Fibroblast of the conjunctiva (primary cell): ENCODE data around the gene HES6.

ENCODE experiments used
- DNase-seq: peaks from one replicate; pipeline ENCODE4 v3.0.0-alpha.2; 2010; ENCODE audit warnings: low read depth

HES6 gene

DNA sequence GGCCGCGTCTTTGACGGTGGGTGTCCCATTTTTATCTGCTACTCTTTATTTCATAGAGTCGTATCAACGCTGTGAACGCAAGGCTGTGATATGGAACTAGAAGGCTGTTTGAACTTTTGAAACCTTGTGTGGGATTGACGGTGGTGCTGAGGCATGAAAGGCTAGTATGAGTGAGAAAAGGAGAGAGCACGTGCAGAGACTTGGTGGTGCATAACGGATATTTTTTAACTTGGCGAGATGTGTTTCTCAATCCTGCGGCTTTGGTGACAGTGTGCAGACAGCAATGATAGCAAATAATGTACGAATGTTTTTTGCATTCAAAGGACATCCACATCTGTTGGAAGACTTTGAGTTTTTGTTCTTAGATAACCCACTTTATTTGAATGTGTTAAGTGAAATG is 6.2 kb downstream of the HES6 start:
- DNase-seq = no peak

DNA sequence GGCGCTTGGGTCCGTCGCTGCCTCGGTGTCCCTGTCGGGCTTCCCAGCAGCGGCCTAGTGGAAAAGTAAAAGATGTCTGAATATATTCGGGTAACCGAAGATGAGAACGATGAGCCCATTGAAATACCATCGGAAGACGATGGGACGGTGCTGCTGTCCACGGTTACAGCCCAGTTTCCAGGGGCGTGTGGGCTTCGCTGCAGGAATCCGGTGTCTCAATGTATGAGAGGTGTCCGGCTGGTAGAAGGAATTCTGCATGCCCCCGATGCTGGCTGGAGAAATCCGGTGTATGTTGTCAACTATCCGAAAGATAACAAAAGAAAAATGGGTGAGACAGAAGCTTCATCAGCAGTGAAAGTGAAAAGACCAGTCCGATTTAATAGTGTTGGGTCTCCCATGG is 8.0 kb downstream of the HES6 start:
- no peak for DNase-seq

DNA sequence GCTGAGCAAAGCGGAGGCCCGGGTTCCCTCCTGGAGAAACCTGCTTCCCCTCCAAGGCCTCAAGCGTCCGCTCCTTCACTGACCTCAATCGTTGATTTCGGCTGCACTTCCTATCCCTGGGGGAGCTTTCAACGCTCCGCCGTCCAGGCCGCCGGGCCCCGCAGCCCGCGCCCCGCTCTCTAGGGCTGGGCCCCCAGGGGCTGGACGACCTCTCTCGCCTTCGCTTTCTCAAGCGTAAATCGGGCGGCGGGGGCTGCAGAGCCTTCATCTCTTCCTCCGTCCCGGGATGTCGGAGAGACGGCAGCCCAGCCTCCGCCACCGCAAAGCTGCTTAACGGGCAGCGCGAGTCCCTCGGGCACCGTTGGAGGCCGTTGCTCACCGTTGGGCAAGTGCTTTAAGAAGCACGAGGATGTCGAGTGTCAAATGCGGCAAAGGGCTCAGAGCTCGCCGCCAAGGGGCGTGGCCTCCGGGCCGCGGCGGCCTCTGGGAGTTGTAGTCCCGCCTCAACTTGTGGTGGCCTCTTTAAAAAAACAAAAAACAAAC is 8.5 kb downstream of the HES6 start:
- DNase-seq = peak; percentile 27

DNA sequence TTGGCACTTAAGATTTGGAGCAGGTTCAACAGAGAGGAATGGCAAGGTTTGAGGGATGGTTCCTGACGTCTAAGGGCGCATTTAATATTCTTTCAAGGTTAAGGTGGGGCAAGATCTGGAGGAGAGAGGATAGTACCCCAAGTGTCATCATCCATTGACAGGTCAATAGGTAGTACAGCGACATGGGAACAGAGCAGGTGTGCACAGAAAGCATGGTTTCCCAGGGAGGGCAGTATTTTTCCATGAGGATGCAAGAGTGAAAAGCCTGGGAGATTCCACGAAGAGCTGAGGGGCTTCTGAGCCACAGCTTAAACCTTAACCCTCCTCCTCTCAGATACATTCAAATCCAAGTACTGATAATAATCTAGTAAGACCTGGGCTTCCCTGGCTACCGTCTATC is 9.1 kb downstream of the HES6 start:
- no peak for DNase-seq

DNA sequence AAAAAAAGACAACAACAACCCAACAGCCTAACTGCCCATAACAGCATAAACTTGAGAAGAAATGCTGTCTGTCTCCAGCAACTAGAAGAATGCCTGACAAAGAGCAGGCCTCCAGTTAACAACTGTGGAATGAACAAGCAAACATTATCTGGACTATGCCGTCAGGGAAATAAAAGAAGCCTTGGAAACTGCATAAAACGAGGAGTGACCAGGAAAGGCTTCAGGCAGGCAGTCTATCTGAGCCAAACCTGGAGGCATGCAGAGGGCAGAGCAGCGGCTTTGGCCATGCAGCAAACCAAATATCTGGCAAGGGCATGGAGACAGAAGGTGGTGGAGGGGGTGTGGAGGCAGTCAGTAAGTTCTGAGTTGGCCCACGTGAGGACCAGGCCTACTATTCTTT is 11.1 kb downstream of the HES6 start:
- no peak for DNase-seq

DNA sequence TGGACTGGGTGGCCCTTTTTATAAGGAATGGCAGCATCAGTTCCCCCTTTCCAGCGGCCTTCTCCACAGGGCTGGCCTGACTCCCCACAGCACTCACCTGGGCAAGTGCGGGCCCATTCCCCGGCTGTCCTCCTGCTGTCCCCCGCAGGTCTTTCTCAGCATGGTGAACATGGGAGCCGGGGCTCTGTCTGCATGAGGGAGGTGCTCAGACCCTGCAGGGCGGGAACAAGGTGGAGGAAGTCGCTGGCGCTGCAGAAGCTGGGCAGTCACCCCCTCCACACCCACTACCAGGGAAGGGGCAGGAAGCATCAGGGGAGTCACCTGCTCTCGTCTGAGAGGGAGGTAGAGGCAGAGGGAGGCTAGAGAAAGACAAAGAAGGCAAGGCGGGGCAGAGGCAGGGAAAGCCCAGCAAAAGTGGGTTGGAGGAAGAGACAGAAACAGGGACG is 12.2 kb downstream of the HES6 start:
- no peak for DNase-seq

DNA sequence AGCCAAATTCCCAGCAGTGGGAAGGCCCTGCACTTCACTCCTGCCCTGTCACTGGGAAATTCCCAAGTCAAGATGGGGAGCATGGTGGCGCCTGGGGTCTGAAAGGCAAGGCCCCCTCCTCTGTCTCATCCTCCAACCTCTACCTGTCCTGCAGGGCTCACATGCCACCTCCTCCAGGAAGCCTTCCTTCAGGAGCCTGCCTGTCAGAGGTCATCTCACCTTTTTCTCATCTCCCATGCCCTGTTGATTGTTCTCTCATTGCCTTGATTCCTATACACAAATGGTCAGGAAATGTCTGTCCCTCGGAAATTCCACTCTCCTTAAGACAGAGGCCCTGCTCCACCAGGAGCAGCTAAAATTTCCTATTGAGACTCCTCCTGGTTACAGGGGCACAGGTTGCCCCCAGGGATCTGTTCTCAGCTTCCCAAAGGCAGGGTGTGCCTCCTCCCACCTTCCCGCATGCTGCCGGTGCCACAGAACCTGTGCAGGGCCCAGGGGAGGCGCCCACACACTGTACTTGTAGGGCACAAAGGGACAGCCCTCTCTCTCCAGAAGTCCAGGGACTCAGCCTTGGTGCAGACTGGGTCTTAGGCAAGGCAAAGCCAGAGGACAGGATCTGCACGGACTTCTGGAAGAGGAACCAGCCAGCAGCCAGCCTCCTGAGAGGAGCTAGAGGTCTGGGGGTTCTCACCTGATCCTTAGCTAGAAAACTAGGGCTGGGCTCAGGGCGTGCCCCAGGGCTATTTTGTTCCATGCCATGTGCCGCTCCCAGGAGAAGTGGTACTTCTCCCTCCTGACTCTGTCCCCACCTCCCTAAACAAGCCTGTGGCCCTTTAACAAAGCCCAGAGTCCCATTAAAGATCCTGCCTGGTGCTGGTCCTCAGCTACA is 12.9 kb downstream of the HES6 start:
- DNase-seq = no peak

DNA sequence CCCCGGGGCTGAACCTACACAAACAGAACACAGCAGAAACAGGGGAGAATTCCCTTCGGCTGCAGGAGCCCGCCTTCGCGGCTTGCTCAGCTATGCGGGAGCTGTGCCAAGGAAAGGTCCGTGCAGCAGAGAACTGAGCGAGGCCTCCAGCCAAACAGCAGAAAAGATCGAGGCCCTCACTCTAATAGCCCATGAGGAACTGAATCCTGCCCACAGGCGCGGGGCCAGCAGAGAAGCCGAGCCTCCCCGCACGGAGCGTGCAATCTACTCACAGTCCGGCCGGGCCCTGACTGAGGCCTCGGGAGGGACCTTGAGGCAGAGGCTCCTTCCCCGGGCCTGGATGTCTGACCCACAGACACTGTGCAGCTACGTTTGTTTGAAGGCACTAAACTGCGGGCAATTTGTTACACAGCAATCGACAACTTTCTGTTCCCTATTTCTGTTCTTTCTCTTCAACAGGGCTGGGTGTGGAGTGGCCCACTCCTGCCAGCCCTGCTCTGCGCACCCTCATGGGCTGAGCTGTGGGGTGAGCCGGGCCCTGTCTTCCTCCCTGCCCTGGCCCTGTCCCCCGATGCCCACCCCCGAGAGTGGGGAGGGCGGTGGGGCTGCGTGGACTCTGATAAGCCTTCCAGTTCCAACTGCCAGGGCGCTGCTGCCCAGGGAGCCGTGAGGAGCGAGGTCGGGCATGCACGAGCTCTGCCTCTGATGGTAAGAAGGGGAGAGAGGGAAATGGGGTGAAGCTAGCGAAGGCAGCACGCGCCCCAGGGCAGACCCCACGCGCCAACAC is 13.7 kb downstream of the HES6 start:
- DNase-seq = no peak

DNA sequence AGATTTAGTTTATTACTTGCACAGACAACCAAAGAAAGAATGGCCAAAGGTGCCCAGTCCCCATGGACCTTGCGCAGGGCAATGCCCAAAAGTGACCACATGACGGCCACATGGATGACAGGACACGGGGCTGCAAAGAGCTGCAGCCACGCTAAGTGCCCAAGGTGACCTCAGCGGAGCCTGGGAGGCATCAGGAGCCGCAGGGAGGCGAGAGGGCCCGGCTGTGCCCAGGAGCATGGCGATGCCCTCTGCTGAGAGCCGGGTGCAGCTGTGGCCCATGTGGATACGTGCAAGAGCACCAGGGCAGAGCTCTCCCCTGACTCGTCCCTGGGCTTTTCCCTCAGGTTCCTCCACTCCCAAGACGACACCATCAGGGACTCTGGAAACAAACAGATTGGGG is 14.7 kb downstream of the HES6 start:
- no peak for DNase-seq

DNA sequence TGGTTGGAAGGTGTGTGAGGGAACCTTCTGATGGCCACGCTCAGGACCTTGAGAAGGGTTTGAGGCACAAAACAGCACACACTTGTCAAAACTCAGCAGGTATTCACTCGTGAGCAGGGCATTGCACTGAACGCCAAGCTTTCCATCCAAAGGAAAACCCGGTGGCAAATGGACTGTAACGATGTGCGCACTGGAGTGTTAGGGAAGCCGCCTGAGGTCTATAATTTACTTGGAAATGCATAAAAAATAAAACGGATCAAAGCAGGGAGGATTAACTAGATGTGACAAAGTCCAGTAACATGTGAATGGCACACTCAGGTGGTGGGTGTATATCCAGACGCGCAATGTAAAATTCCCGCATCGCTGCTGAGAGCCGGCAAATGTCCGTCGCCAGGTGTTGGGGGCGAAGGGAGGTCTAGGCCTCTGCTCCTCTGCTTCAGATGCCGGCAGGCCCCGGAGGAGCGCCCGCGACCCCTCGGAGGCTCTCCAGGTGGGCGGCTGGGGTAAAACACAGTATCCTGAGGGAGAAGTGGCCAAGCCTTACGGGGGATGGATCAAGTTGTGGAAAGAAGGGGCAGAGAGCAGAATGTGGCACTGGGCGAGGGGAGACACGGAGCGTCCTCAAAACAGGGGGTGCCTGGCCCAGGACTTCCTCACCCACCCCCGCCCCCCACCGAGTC is 15.3 kb downstream of the HES6 start:
- no peak for DNase-seq

DNA sequence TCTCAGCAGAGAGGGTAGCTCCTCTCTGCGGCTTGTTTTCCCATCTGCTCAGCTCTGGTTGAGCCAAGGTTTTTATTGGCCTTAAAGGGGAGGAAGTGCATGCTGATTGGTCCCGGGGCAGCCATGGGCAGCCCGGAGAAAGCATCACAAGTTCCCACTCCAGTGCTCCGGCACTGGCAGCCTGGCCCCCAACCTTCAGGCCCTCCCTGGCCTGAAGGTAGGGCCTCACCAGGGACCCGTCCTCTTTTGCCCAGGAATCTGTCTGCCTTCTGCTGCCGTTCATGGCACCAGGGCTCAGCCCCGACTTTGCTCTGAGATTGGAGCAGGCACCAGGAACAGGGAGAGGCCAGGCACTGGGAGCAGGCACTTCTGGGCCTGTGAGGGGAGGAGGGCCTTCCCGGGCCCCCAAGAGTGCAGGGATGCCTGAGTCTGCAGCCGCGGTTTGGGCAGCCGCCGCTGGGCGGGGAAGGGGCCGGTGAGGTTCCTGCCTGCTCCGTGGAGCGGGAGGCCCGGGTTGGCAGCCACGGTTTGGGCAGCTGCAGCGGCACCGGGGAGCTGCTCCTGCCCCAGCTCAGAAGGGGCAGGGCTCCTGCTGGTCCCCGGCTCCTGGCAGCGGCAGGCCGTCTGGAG is 18.8 kb downstream of the HES6 start:
- DNase-seq = no peak

DNA sequence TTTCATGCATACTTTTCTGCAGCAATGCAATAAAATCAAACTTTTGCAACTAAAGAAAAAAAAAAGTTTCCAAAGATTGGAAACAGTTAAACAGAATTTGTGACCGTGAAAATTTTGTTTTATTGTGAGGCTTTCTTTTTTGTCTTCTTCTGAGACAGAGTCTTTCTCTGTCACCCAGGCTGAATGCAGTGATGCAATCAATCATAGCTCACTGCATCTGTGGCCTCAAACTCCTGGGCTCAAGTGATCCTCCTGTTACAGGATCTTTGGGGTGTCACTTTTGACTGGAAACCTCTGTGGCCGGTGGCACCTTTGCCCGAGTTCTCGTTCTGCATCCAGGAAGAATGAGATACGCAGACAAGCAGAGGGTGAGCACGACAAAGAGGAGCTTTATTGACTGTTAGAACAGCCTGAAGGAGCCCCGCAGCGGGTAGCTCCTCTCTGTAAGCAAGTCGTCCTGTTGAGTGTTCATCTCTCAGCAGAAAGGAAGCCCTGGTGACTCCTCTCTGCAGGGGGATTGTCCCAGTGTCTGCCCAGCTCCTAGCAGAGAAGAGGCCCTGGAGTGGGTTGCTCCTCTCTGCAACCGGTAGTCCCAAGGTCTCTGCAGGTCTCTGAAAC is 19.5 kb downstream of the HES6 start:
- no peak for DNase-seq

DNA sequence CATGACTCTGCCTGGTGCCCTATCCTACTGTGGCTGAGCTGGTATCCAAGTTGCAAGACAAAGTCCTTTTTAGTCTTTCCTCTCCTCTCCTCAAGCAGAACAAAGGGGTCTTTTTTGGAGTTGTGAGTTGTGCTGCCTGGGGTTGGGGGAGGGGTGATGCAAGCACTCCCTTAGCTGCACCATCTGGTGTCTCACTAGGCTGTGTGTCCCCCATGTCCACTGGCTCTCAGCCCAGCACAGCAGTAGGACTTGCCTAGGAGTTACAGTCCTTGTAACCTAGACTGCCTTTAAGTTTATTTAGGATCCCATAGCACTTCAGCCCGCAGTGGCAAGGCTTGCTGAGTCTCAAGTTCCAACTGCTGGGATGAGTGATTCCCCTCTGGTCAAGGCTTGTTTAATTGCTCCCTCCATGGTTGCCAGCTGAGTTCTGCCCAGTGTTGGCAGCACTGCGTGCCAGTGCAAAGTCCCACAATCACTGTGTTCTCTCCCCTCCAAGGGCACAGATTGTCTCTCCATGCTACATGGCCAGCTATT is 23.1 kb downstream of the HES6 start:
- DNase-seq = no peak

DNA sequence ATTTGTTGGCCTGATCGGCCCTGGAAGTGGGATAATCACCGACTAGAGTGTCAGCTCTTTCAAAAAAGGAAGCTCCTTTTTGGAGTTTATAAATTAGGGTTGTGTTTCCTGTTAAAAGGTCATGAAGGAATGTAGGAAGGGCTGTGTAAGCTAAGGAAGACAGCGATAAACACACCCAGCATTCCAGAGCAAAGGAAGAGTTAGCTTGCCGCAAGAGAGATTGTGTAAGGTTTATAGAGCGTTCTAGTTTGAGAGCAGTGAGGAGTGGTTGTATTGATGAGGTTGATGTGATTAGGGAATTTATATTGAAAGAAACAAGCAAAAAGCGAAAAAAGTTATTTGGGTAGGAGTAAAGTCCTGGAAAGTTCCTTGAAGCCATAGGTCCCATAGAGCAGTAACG is 32.8 kb downstream of the HES6 start:
- no peak for DNase-seq

DNA sequence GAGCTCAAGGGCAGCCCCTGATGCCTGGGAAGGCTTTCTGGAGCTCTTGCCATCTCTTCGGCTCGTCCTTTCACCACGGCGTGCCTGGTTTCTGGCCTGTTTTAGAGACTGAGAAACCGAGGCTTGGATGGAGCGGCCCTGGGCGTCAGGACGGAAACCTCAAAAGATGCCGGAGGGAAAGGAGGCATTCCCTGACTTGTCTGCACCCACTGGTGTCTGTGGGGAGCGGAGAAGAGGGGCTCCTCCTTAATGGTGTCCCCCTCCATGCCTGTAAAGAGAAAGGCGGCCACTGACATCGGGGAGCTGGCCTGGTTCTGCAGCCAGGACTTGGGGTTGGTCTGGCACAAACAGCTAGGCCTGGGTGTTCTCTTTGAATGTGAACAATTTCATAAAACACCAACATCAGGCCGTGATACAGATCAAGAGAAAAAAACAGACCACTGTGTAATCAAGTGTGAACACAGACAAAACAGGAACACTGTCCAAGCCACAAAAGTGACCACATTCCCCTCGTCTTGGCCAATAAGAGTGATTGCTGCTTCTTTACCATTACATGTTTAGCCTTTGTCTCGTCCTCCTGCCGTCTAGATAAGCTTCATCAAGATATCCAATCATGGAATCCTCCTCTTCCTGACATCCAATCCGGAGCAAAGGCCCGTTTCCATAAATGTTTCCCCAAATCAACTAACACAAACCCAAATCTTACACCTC is 35.7 kb downstream of the HES6 start:
- DNase-seq = no peak

DNA sequence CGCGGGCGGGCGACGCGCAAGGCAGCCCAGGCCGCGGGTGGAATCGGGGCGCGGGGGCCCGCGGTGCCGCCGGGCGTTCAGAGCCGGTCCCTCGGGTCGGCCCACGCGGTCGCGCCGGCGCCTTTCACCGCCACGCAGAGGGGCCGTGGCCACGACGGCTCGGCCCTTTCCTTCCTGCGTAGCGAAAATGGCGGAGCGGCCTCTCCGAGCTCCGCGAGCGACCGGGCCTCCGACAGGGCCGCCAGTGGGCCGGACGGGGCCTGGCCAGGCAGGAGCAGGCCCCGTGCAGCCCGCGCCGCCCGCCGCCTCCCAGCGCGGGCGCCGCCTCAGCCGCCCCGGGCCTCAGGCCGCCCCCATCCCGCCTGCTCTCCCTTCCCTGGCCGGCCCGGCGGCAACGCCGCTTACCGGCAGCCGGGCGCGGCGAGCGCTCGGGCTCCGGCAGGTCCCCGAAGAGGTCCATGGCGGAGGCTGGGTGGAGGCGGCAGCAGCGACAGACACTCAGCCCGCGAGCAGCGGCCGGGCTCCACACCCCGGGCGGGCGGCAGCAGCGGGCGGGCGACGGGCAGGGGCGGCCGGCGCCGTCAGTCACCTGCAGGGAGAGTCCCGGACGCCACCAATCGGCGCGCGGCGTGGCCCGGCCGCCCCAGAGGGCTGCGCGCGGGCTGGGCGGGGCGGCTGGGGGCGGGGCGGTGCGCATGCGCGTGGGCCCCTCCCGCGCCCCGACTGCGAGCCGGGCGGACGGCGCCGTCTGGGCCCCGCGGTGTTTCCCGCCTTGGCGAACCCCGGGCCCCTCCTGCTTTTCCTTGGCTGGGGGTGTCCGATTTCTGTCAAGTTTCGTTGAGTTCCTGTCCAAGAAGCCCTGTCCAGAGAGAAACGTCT is 36.5 kb downstream of the HES6 start, which contains the start of gene ILKAP:
ILKAP (minus strand) TSS at position 602 of the 879 bp plus-strand sequence; CDS start at position 460, 142 bp downstream.
- DNase-seq = peak; percentile 56

DNA sequence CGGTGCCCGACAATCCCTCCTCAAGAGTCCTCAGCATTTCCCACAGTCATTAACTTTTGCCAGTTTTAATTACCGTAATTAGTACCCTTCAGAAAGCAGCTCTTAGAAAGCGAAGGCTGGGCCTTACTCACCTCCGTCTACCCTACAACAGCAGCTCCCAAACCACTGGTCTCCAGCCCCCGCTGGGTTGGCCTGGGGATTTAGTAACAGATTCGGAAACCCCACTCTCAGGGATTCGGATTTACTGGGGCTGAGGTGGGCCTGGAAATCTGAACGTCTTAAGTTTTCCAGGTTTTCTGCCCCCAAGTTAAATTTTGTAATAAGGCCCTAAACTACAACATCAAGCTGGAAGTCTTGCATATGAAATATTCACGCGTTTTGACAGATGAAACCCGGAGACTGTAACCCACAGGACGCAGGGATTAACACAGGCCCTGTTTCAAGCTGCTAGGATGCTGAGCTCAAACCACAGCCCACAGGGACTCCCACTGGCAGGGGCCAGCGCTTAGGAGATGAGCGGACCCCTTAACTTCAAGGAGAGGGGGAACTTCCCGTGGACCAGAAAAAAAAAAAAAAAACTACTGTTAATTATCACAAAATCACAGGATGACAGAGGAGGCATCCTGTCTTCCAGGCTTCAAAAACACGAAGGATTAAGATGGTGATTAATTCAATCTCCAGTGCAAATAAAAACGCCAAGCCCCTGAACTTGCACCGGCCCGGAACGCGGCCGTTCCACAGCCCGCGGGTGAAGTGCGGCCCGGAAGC is 37.3 kb downstream of the HES6 start:
- no peak for DNase-seq

DNA sequence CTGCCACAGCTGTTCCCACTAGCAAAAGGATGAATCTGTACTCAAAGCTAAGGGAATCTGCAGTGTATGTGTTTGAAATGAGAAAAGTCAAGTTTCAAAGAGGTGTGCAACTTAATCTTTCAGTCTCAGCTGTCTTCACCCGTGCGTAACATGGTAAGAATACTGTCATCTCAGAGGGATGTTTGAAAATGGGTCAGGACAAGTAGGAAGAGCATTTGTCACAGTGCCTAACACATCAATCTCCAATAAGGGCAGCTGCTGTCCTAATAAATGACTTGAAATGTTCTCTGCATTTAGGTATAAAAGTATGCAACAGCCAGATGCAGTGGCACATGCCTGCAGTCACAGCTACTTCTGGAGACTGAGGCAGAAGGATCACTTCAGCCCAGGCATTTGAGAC is 49.4 kb downstream of the HES6 start:
- no peak for DNase-seq
